CD4-positive, alpha-beta T cell (primary cell): ENCODE results near the gene CADPS. TPM values are rescaled to one million over a fixed set of nuclear protein-coding genes. Genes with fewer than 3 reads are reported as not detected.

ENCODE experiments used
- ATAC-seq: fragments of 200-7000 bp; cut with Tn5 transposase; one replicate; pipeline ENCODE4 v1.10.0; 2022; ENCODE audit warnings: mild to moderate bottlenecking; ENCODE audit not compliant: poor library complexity
- CTCF ChIA-PET: fragments of 350-600 bp; sonication (Branson Sonifier 250); formaldehyde crosslinking; loops from one replicate; lab custom pipeline; 2021; ENCODE audit warnings: antibody characterized with exemption, inconsistent platforms; lab: Charles Lee
- POLR2A ChIA-PET: fragments of 350-600 bp; sonication (Branson Sonifier 250); formaldehyde crosslinking; loops from one replicate; lab custom pipeline; 2021; ENCODE audit warnings: antibody characterized with exemption, inconsistent platforms; lab: Charles Lee
- DNase-seq, 14 experiments: peaks; one replicate each; pipeline ENCODE4 v3.0.0-alpha.2; 2013 to 2020; ENCODE audit warnings: mixed read lengths in 2 of 14
- H3K27ac ChIP-seq, 2 donors: one replicate each; pipeline versions ENCODE4 v1.5.1 to v1.7.0; 2013; ENCODE audit warnings: low read length in 2 of 2, low read depth in 1 of 2, mild to moderate bottlenecking in 1 of 2
- H3K27me3 ChIP-seq, 2 experiments: 1 replicate in 1 of 2; 2 replicates in 1 of 2; pipeline versions ENCODE4 v1.6.1 to v1.7.0; 2013; ENCODE audit warnings: low read length in 2 of 2, control low read depth in 1 of 2, mild to moderate bottlenecking in 1 of 2, moderate library complexity in 1 of 2; ENCODE audit not compliant: insufficient read depth in 2 of 2, control insufficient read depth in 1 of 2
- H3K36me3 ChIP-seq: one replicate; pipeline ENCODE4 v1.6.1; 2013; ENCODE audit warnings: low read length, control low read depth; ENCODE audit not compliant: insufficient read depth
- H3K4me1 ChIP-seq: one replicate; pipeline ENCODE4 v1.6.1; 2013; ENCODE audit warnings: low read length, control low read depth; ENCODE audit not compliant: insufficient read depth
- H3K4me3 ChIP-seq: one replicate; pipeline ENCODE4 v1.5.1; 2013; ENCODE audit warnings: mild to moderate bottlenecking, low read length, moderate library complexity
- H3K9me3 ChIP-seq, 2 experiments: 1 replicate in 1 of 2; 2 replicates in 1 of 2; pipeline versions ENCODE4 v1.6.1 to v1.7.0; 2013; ENCODE audit warnings: low read length in 2 of 2, mild to moderate bottlenecking in 2 of 2, control low read depth in 1 of 2, moderate library complexity in 1 of 2; ENCODE audit not compliant: control insufficient read depth in 1 of 2, insufficient read depth in 1 of 2
- H3K27ac Mint-ChIP-seq: one replicate; pipeline ENCODE4 v1.8.0; 2020; ENCODE audit warnings: mixed read lengths
- H3K27me3 Mint-ChIP-seq: one replicate; pipeline ENCODE4 v1.8.0; 2021; ENCODE audit warnings: mixed read lengths
- H3K36me3 Mint-ChIP-seq: one replicate; pipeline ENCODE4 v1.8.0; 2021; ENCODE audit warnings: low read depth, mixed read lengths
- H3K4me1 Mint-ChIP-seq: one replicate; pipeline ENCODE4 v1.8.0; 2021; ENCODE audit warnings: low read depth, mixed read lengths
- H3K4me3 Mint-ChIP-seq: one replicate; pipeline ENCODE4 v1.8.0; 2020; ENCODE audit warnings: mild to moderate bottlenecking, mixed read lengths
- H3K9me3 Mint-ChIP-seq: one replicate; pipeline ENCODE4 v1.8.0; 2020; ENCODE audit warnings: mixed read lengths
- CTCF ChIP-seq: fragments of 200-600 bp; IDR thresholded peaks from one replicate; pipeline ENCODE4 v1.8.0; 2022; ENCODE audit warnings: antibody characterized with exemption, mild to moderate bottlenecking
- intact Hi-C, 2 experiments: fragments of 100-400 bp; cut with DNase I in 1 of 2; cut with micrococcal nuclease in 1 of 2; formaldehyde crosslinking; loops; one replicate each; pipeline versions ENCODE4 v1.15.1 to v1.9.0; 2023 to 2025; cut with DNase I, micrococcal nuclease
- total RNA-seq, 174 experiments: library from RNA in 2 of 174; stranded (reverse) in 2 of 174; gene quantifications; one replicate each; pipeline ENCODE4 v1.2.3 and lab custom pipeline; 2021 to 2026

CADPS gene
- total RNA-seq, 2 experiments from 2014 or later, result not detected

DNA sequence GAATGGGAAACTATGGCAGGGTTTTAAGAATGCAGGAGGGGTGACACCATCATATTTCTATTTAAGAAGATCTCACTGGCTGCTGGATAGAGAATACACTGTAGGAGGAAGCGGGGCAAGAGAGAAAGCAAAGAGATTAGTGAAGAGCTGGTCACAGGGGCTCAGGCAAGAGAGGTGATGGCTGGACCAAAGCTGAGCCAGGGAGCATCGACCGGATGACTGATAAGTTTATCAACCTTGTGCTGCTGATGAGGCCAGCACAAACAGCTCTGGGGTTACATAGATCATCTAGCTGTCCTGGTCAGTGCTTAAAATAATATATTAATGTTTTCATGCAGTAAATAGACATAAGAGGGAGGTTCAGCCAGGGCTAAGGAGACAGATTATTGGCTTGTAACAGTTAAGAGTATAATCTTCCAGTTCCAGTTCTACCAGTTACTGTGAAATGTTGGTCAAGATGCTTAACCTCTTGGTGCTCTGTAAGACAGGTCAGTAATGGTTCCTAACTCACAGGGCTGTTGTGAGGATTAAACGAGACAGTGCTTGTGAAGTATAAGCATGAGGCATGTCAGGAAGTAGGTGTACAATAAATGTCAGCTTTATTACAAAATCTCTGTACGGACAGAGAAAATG lies 300.8 kb downstream of the CADPS start:
- Histone ChIP-seq H3K36me3 (no peaks in the 10 kb centered on the region), H3K27me3 (no peaks in the 10 kb centered on the region), H3K9me3 (peaks cover 0 to 8% of the 10 kb centered on the region in 2 experiments), H3K27ac (no peak overlapping the region), H3K4me3 (no peak overlapping the region), H3K4me1 (no peaks in the 10 kb centered on the region)
- CTCF ChIA-PET, result no interaction called here
- DNase-seq (no peak), ATAC-seq (no peak)
- intact Hi-C loops, result no loop called here
- no peak overlapping the region for H3K4me3 Mint-ChIP-seq
- H3K36me3 Mint-ChIP-seq, result no peaks in the 10 kb centered on the region
- no peak overlapping the region for H3K27ac Mint-ChIP-seq
- peaks cover 6% of the 10 kb centered on the region for H3K9me3 Mint-ChIP-seq
- no peaks in the 10 kb centered on the region for H3K4me1 Mint-ChIP-seq
- TF ChIP-seq CTCF, result no peak
- POLR2A ChIA-PET, result interaction anchor here (0.6 kb wide), 1 partner anchor 1679 kb away, joined by 3 read pairs; no protein-coding TSS in a partner anchor
- H3K27me3 Mint-ChIP-seq, result no peaks in the 10 kb centered on the region

- CTCF ChIA-PET, result no interaction called here
- POLR2A ChIA-PET, result no interaction called here
- ATAC-seq, result no peak
Observed at GRCh38 chr3:62571916-62572315, 303.3 kb downstream of the CADPS start.

DNA sequence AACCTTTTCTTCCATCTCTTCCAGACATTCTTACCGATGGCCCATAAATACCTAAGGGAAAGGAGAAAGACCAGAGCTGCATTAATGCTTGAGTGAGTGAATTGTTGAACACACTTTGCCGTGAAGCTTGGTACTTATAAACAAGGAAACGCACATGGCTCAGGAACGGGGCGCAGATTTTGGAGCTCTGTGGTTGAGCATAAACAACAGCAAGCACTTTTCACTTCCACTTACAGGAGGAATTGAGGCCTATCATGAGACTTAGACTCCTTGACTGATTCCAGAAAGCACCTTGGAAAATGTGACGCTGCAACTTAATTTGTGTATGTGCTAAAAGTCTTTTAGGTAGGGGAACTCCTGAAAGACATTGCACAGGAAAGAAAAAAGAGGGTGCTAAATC lies 304.3 kb downstream of the CADPS start:
- CTCF ChIA-PET, result no interaction called here
- no peaks in the 10 kb centered on the region for H3K36me3 Mint-ChIP-seq

More at GRCh38 chr3:62571916-62572315, 303.3 kb downstream of the CADPS start:
- H3K27me3 Mint-ChIP-seq, result no peaks in the 10 kb centered on the region
- H3K4me1 Mint-ChIP-seq, result no peaks in the 10 kb centered on the region
- peaks cover 0 to 7% of the 10 kb centered on the region in 2 experiments for H3K9me3 ChIP-seq
- no peaks in the 10 kb centered on the region for H3K27me3 ChIP-seq
- no peak for TF ChIP-seq CTCF
- no peaks in the 10 kb centered on the region for H3K36me3 Mint-ChIP-seq
- intact Hi-C loops, result no loop called here
- no peaks in the 10 kb centered on the region for H3K36me3 ChIP-seq
- no peak overlapping the region for H3K4me3 ChIP-seq
- H3K9me3 Mint-ChIP-seq, result no peaks in the 10 kb centered on the region
- no peak for DNase-seq
- H3K27ac ChIP-seq, result no peak overlapping the region
- no peaks in the 10 kb centered on the region for H3K4me1 ChIP-seq
- H3K4me3 Mint-ChIP-seq, result no peak overlapping the region
- no peak overlapping the region for H3K27ac Mint-ChIP-seq

More for the DNA sequence above, 304.3 kb downstream of the CADPS start:
- intact Hi-C loops, result no loop called here
- no peaks in the 10 kb centered on the region for H3K36me3 ChIP-seq
- no peak for DNase-seq
- H3K4me1 ChIP-seq, result no peaks in the 10 kb centered on the region
- no peak overlapping the region for H3K4me3 ChIP-seq
- POLR2A ChIA-PET, result no interaction called here
- Mint-ChIP-seq H3K4me3 (no peak overlapping the region), H3K27me3 (no peaks in the 10 kb centered on the region), H3K9me3 (no peaks in the 10 kb centered on the region), H3K4me1 (no peaks in the 10 kb centered on the region), H3K27ac (no peak overlapping the region)
- no peaks in the 10 kb centered on the region for H3K27me3 ChIP-seq
- no peak for TF ChIP-seq CTCF
- no peak for ATAC-seq
- no peak overlapping the region for H3K27ac ChIP-seq
- H3K9me3 ChIP-seq, result peaks cover 0 to 7% of the 10 kb centered on the region in 2 experiments
